ENCODE data around the gene CLK2. TPM values are rescaled to one million over a fixed set of nuclear protein-coding genes. Genes with fewer than 3 reads are reported as not detected.
A peak's percentile ranks its signal among the peaks of the same experiment; 100 is the strongest.

CLK2 gene
- total RNA-seq (2014; rRNA removed; shearing (Covaris generic)) = 11.5 and 15.1 TPM in 2 replicates

- DNase-seq (ENCODE audit: low read depth) = peak; percentile 99
These were observed at the start of gene CLK2 for GRCh38 chr1:155273343-155274245. Gene CLK2 (minus strand): TSS chr1:155273504. CDS start chr1:155270977, 2,527 bp downstream.

DNA sequence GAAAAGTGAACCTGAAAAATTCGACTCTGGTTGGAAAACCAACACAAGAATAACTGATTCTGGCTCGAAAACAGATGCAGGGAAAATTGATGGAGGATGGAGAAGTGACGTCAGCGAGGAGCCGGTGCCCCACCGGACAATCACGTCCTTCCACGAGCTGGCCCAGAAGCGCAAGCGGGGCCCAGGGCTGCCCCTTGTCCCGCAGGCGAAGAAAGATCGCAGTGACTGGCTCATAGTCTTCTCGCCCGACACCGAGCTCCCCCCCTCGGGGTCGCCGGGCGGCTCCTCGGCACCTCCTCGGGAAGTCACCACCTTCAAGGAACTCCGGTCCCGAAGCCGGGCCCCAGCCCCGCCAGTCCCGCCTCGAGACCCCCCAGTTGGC, 49.3 kb upstream of the CLK2 start:
- peak; percentile 43 for DNase-seq (ENCODE audit: low read depth)

DNA sequence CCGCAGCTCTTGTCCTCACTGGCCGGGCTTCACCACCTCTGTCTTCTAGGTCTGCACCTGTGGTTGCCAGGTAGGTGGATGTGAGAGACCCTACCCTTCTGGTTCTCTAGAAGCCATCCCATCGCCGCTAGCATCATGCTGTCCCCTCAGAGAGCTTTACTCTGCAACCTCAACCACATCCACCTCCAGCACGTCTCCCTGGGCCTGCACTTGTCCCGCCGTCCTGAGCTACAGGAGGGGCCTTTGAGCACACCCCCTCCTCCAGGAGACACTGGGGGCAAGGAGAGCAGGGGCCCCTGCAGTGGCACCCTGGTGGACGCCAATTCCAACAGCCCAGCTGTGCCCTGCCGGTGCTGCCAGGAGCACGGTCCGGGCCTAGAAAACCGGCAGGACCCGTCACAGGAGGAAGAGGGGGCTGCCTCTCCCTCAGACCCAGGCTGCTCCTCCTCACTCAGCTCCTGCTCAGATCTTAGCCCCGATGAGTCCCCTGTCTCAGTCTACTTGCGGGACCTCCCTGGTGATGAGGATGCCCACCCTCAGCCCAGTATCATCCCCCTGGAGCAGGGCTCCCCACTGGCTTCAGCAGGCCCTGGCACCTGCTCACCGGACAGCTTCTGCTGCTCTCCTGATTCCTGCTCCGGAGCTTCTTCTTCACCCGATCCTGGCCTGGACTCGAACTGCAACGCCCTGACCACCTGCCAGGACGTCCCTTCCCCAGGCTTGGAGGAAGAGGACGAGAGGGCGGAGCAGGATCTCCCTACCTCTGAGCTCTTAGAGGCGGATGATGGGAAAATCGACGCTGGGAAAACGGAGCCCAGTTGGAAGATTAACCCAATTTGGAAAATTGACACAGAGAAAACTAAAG, 48.6 kb upstream of the CLK2 start:
- peak; percentile 15 for DNase-seq (ENCODE audit: low read depth)

DNA sequence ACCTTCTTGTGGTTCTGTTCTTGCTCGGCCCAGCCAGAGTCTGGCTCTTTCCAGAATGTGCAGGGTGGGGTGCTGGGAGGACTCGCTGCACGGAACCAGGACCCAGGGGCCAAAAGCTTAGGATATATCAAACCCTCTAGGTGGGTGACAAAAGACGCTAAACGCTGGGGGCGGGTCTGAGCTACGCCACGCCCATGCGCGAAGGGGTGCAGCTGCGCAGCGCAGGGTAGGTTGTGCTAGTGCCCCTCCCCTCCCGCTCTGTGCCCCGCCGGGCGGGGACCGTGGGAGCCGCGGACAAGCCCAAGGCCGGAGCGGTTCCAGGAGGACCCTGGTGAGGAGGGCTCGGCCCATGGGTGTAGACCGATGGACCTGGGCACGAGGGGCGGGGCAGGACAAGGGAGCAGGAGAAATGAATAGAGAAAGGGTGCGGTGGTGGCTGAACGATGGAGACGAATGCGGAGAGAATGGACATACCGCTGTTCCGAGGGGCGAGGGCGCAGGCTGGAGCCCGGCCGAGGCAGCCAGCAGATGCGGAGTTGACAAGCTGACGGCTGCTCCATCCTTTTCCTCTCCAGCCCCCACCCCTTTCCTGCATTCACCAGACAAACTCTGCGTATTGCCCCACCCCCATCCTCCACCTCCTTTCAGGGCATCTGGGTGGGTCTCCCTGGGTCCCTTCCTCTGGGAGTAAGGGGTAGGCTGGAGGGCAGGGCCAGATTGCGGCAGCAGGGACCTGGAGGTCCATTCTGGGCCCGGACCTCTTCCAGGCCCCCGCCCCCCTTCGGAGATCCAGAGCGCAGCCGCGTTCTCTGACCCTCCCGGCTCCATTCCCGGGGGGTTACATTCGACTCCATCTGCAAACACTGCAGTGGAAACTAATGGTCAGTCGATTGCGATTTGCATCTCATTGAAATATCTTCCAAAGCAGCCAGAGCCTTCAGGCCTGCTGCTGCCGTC, 47.6 kb upstream of the CLK2 start, which contains the start of gene RUSC1:
Gene RUSC1, plus strand, starts transcription at position 234 of the 957 bp plus-strand sequence. CDS start 880 bp downstream, outside the sequence.
- peak; percentile 66 for DNase-seq (ENCODE audit: low read depth)

DNA sequence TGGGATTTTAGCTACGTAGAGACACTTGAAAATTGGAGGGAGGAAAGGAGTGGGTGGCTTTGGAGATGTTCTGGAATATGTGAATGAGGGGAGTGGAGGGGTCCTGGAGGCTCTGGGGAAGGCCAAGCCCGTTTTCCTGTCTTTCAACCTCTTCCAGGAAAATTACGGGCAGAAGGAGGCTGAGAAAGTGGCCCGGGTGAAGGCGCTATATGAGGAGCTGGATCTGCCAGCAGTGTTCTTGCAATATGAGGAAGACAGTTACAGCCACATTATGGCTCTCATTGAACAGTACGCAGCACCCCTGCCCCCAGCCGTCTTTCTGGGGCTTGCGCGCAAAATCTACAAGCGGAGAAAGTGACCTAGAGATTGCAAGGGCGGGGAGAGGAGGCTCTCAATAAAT, 46.9 kb upstream of the CLK2 start:
- DNase-seq (ENCODE audit: low read depth) = no peak

DNA sequence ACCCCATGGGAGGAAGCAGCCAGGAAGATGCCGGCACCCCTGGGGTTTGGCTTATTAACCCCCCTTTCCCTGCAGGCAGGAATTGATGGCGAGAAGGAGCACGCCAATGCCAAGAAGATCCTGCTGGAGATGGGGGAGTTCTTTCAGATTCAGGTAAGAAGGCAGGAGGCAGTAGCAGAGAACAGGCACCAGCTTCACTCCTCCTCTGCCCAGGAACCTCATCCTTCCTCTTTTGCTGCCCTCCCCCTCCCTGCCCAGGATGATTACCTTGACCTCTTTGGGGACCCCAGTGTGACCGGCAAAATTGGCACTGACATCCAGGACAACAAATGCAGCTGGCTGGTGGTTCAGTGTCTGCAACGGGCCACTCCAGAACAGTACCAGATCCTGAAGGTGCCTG, 46.2 kb upstream of the CLK2 start:
- DNase-seq (ENCODE audit: low read depth) = no peak

DNA sequence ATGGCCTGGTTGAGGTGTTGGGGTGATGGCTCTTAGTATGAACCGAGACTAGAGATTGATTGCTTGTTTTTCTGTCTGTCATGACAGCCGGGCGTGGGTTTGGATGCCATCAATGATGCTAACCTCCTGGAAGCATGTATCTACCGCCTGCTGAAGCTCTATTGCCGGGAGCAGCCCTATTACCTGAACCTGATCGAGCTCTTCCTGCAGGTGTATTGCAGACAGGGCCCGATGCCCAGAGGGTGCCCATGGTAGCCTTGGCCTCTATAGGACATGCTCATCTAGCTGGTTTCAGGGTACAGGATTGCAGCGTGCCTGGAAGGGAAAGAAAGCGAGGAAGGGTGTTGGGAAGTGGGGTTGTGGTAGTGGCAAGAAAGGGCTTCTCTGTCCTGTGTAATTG, 44.8 kb upstream of the CLK2 start:
- no peak for DNase-seq (ENCODE audit: low read depth)

GRCh38 chr1:155316922-155317321, 43.6 kb upstream of the CLK2 start:
- DNase-seq (ENCODE audit: low read depth) = no peak

DNA sequence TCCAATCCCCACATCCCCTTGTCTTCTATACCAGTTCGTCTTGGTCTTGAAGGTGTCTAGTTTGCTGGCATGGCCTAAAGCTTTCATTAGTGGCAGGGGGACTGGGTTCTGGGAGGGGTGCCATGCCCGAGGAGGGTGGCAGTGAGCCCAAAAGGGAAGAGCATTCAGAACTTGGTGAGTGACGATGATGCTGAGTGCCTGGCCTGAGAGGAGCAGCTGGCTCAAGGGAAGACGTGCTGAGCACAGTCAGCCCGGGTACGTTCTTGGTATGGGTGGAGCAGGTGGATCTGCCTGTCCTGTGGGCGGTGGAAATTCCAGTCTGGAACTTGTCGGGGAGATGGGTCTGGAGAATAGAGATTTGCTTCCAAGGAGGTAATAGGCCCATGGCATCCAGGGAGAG, 40.0 kb upstream of the CLK2 start:
- no peak for DNase-seq (ENCODE audit: low read depth)

GRCh38 chr1:155309423-155310021, 36.2 kb upstream of the CLK2 start:
- DNase-seq (ENCODE audit: low read depth) = no peak

- peak; percentile 100 for DNase-seq (ENCODE audit: low read depth)
These were observed 35.5 kb upstream of the CLK2 start, which contains the start of gene FDPS for GRCh38 chr1:155308493-155309422. Gene FDPS (plus strand): TSS chr1:155308866. CDS start chr1:155309790, 924 bp downstream.

DNA sequence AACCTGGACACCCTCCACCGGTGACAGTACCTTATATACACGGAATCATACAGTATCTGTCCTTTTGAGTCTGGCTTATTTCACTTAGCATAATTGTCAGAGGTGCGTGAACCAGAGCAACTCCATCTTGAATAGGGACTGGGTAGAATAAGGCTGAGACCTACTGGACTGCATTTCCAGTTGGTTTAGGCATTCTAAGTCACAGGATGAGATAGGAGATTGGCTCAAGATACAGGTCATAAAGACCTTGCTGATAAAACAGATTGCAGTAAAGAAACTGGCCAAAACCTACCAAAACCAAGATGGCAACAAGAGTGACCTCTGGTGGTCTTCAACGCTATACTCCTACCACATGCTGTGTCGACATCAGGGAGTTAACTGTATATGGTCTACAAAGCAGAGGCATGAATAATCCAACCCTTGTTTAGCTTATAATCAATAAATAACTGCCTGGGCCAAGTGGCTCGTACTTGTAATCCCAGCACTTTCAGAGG, 34.0 kb upstream of the CLK2 start:
- peak; percentile 44 for DNase-seq (ENCODE audit: low read depth)

- no peak for DNase-seq (ENCODE audit: low read depth)
These were observed 32.6 kb upstream of the CLK2 start for GRCh38 chr1:155305881-155306391.

DNA sequence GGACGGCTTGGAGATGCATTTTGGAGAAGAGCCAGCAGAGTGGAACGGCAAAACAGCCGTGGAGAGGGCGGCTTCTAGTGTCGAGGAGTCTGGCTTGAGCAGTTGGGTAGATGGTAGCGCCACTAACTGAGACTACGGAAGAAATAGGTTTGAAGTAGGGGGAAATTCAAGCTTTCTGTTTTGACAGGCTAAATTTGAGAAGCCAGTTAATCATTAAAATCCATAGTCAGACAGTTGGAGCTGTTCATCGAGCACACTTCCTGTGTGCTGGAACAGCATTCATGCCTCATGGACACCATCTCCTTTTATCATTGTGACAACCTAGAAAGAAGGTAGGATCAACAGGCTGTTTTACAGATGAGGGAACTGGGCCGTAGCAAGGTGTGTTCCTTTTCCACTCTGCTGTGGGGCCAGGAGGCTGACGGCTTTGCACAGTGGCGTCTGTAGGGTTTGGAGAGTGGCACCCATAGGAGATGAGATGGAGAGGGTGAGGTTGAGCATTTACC, 31.3 kb upstream of the CLK2 start:
- no peak for DNase-seq (ENCODE audit: low read depth)

DNA sequence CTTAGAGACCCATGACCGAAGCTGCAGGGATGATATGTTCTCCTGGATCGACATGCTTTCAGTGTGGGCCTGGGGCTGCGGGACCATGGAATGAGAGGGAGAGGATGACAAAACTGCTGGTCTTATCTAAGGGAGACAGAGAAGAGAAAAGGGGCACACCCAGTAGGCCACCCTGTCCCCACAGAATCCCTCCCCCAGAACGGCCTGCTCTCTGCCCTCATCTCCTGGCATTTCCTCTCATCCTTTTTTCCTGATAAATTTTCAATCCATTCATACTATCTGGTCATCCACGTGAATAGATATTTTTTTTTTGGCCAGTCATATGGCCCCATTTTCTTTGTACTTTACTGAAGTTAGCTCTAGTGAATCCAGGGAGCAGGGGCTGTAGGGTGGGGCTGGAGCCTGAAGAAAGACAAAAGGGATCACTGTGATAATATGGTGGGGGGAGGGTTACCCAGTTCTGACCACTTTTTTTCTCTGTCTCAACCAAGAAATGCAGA, 28.1 kb upstream of the CLK2 start, which contains the start of gene PKLR:
Gene PKLR, minus strand, starts transcription at position 97 of the 500 bp plus-strand sequence. Its CDS starts 43 bp downstream, at position 54.
- DNase-seq (ENCODE audit: low read depth) = no peak

DNA sequence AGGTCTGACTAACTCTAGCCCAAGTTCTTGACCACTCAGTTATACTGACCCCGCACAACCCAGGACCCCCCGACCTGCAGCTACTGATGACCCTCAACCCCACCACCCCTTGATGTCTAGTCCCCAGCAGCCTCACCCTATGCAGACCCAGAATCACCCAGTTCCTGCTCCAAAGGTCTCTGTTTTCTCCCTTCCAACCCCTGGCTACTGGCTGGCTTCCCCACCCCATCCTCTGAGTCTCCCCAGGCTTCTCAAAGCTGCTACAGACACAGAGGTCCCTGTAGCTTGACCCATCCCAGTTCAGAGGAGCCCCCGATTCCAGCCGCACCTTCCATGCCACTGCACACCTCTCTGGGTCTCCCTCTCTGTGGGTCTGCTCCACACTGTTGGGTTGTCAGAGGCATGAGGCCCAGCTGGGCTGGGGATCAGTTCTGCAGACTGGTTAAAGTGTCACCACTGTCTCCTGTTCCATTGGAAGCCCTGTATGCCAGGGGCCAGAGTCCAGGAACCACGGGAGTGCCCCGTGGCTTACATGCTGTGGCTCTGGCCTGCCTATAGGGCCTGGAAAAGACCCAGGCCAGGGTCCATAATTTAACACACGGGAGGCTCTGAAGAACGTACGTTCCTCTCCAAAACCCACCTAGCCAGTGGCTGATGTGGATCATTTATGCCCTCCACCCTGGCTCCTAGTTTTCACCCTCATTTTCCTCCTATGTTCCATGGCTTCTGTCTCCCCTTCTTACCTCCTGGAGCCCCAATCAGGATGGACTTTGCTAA, 27.4 kb upstream of the CLK2 start:
- no peak for DNase-seq (ENCODE audit: low read depth)

GRCh38 chr1:155300024-155300423, 26.7 kb upstream of the CLK2 start:
- DNase-seq (ENCODE audit: low read depth) = no peak

- no peak for DNase-seq (ENCODE audit: low read depth)
These were observed 24.1 kb upstream of the CLK2 start for GRCh38 chr1:155297384-155297783.
